NCI-H146 (cell line): ENCODE data around the gene SUPT7L.

Source experiments
- DNase-seq: peaks from one replicate; lab custom pipeline; 2025; lab: John Stamatoyannopoulos, UW

Gene SUPT7L, protein sequence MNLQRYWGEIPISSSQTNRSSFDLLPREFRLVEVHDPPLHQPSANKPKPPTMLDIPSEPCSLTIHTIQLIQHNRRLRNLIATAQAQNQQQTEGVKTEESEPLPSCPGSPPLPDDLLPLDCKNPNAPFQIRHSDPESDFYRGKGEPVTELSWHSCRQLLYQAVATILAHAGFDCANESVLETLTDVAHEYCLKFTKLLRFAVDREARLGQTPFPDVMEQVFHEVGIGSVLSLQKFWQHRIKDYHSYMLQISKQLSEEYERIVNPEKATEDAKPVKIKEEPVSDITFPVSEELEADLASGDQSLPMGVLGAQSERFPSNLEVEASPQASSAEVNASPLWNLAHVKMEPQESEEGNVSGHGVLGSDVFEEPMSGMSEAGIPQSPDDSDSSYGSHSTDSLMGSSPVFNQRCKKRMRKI

DNA sequence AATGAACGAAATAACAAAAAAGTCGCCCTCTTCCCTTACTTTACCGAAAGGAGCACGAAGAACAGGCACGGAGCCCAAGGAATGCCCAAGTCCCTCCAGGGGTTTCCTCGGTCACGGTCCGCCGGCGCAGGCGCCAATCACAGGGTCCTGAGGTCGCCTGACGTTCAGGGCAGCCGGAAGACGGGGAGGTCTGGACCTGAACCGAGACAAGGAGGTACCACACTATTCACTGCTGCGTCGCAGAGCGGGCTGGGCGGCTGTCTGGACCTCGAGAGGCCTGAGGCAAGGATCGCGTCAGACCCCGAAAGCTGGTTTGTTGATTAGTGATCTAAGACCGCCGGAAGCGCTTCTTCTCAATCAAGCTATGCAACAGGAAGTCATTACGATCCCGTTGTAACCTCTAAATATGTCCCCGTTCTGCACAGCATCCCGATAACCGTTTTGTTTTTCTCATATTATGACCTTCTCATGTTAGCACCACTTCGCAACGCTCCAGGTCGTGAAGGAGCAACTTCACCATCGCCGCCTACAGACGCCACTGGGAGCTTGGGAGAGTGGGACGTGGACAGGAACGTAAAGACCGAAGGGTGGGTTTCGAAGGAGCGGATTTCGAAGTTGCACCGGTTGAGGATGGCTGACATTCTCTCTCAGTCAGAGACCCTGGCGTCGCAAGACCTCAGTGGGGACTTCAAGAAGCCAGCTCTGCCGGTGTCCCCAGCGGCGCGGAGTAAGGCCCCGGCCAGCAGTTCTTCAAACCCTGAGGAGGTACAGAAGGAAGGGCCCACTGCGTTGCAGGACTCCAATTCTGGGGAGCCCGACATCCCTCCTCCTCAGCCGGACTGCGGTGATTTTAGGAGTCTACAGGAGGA is at the start of gene SUPT7L, which contains the start of gene SLC4A1AP:
Gene SUPT7L, minus strand, starts transcription at position 330 of the 869 bp plus-strand sequence. CDS start 1,422 bp downstream, outside the sequence.
Gene SLC4A1AP, plus strand, starts transcription at position 605 of the 869 bp plus-strand sequence. Its CDS starts 26 bp downstream, at position 631.
- DNase-seq, result peak; percentile 84

DNA sequence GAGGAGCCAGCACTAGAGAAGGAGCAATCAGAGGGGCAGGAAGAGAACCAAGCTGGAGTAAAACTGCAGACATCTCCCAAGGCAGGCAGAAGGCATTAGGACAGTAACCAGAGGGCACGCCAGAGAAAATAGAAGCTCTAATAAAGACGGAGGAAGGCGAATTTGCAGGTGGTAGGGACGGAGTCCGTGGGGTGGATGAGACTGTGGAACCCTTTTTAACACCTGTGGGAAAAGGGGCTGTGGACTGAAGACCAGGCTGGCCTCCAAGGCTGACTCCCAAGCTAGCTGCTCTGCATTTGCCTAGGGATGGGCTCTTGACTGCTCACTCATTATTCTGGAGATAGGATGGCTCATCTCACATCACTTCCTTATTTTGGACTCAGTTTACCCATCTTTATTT is 49.8 kb upstream of the SUPT7L start:
- no peak for DNase-seq

DNA sequence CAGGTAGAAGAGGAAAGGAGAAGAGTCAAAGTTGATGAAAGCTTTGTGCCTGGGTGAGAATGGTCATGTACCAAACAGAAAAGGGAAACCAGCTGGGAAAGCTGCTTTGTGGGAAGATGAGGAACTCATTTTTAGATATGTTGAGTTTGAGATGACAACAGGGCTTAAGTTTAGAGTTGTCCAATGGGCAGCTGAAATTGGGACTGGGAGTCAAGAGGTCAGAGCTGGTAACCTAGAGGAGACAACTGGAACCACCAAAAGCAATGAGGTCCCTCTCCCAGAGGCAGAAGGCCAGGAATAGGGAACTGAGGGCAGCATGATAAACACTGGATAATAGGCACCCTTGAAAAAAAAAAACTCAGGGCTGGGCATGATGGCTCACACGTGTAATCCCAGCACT is 49.1 kb upstream of the SUPT7L start:
- no peak for DNase-seq

DNA sequence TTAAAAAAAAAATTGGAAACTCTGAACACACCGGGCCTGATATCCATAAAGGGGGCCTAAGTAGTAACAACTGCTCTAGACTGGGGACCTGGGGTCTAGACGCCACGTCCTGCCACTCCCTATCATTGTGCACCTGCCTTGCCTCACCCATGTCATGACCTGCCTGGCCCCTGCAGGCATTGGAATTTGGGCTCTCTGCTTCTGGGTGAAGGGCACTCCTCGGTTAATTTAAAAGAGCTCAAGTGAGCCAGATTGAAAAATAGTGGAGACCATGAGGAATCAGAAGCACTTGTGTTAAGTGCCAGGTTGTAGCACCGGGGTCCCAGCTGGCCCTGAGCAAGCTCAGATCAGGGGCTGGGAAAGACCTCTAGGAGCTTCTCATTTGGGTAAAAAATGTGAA is 48.4 kb upstream of the SUPT7L start:
- no peak for DNase-seq

DNA sequence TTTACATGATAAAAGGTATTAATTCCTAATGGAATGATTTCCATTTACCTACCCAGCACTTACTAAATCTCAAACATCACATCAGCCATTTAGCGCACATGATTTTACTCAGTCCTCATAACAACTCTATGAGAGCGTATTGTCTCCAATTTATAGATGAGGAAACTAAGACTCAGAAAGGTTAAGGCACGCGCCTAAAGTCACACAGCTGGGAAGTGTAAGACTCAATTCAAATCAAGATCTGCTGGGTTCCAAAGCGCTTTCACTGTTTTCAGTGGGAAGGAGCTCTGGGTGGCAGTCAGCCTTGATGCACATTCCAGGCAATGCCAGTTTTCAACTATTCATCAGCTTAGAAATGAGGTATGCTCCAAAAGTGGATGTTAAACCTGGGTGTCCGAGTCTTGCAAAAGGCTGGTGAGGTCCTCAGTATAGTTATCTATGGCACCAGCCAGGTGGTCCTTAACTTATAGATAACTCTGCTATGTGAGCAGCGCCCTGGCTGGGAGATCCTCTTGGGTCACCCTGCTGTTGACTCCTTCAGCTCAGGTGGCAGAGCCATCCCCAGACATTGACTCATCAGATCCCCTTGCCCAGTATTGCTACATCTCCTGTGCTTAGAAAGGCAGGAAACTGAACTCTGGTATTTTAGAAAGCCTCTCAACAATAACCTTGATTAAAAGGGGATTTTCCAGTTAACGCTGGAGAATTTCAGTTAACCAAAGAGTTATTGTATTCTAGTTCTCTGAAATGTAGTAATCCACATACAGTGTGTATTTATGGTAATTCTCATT is 47.4 kb upstream of the SUPT7L start:
- no peak for DNase-seq

DNA sequence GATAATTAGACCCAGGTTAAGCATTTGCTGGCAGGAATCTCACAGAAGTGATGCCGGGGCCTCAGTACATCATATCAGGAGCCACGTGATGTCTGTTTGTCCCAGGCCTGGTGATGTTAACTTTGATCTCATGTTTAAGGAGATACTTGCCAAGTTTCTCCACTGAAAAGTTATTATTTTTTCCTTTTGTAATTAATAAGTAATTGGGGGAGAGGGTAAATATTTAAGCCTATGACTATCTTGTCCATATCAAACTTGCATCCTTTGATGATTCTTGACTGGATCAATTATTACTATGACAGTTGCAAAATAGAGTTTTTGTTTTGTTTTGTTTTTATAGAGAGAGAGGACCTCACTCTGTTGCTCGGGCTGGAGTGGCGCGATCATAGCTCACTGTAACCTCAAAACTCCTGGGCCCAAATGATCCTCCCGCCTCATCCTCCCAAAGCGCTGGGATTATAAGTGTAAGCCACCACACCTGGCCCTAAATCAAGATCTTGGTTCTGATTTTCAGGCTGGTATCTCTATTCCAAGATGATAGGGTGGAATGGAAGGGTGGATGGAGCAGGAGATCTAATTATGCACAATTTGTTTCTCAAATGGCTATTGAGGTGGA is 46.7 kb upstream of the SUPT7L start:
- no peak for DNase-seq

DNA sequence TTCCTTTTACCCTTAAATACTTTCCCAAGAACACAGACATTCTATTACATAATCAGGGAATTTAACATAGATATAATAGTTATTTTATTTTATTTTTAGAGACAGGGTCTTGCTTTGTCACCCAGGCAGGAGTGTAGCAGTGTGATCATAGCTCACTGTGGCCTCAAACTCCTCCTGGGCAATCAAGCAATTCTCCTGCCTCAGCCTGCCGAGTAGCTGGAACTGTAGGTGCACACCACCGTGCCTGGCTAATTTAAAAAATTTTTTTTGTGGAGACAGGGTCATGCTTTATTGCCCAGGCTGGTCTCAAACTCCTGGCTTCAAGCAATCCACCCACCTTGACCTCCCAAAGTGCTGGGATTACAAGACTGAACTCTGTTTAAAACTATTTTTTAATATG is 45.9 kb upstream of the SUPT7L start:
- DNase-seq, result no peak

DNA sequence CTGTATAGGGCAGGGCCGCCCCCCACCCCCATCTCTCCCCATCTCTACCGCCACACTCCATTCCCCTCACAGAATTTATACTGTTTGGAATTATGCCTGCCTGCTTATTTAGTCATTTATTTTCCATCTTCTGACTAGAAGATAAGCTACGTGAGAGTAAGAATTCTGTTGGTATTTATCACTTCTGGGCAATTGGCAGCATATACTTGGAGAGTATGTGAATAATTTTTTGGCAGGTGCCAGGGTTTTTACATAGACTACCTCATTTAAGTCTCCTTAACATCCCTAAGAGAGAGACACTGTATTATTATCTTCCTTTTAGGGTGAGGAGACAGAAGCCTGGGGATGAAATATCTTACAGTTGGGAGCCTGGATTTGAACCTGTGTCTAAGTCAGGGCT is 45.3 kb upstream of the SUPT7L start:
- DNase-seq, result no peak

DNA sequence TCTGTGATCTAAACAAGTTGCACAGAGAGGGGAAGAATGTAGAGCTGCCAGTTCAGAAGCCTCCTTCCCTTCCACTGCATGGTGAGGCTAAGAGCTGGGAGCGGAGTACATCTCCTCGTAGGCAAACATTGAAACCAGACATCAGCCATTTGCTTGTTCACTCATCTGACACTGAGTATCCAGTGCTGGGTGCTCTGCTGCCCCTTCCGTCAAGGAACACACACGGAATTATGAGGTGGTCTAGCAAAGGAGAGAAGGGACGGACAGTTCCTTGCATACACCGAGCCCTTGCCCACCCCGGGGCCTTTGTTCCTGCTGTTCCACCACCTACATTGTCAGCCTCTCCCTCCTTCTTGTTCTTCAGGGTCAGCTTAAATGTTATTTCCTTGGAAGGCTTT is 44.8 kb upstream of the SUPT7L start:
- no peak for DNase-seq

DNA sequence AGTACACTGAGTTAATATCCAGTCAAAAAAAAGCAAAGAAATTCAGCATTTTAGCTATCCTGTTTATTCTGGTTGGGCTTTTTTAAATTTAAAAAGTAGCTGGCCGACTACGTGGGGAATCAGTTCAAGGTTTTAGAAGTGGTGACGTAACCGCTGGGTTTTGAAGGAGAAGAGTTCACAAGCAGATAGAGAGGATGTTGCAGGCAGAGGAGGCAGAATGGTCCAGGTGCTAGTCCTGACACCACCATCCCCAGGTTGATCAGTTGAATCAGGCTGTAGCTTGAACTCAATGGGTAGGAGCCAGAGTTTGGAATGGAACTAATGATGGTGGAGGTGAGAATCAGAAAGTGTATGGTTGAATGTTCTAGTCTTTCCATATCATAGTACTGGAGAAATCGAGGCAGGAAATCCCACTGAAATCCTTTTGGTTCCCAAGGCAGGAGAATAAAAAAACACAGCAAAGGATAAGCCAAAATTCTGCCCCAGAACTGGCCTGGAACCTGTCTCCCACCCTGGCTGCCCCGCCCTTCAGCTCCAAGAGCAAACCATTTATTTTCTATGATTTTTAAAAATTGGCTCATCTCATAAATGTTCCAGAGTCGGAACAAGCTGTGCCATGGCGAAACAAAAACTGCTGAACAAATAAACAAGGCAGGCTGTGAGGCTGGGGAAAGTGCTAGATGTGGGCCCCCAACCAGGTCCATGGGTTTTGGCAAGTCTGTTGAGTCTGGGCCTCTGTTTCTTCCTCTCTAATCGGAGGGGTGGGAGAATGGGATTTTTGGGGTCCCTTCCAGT is 44.2 kb upstream of the SUPT7L start:
- DNase-seq, result no peak

DNA sequence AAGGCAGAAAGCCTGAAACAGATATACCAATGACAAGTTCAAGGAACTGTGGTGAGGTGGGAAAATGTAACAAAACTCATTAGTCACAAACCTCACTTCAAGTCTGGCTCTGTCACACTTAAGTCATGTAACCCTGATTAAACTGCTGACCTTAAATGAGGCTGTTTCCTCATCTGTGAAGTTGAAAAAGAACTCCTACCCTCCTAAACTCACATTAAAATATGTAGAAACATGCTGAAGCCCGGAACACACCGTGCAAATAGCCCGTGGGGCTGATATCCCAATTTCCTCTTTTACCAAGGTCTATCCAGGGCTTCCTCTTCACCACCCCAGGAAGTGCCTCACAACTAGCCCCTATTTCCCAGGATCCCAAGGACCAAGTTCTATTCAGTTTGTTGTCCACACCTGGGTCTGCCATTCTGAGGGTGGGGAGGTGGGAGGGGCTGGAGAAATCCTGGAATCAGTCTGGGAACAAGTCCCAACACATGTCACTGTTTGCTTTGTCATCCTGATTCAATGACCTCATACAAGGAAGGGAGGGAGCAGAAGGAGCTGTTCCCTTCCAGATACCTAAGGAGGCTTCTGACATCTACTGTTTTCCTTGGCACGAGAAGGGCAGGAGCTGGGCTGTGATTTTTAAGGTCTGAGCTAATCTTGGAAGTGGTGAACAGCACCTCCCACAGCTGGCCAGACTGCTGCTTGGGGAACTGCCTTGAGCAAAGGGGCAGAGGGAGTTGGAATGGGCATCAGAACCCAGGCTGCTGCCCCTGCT is 42.6 kb upstream of the SUPT7L start:
- DNase-seq, result peak; percentile 66

DNA sequence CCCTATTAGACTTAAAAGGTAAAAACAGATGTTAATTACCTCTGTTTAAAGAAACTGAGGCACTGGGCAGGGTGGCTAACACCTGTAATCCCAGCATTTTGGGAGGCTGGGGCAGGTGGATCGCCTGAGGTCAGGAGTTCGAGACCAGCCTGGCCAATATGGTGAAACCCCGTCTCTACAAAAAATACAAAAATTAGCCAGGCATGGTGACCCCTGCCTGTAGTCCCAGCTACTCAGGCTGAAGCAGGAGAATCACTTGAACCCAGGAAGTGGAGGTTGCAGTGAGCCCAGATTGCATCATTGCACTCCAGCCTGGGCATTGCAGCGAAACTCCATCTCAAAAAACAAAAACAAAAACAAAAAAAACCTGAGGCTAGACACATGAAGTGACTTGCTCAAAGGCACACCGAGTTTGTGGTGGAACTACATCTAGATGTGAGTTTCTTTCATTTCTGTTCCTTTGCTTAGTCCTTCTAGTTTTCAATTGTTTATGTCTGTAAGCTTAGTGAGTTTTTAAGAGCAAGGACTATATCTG is 41.0 kb upstream of the SUPT7L start:
- DNase-seq, result no peak

DNA sequence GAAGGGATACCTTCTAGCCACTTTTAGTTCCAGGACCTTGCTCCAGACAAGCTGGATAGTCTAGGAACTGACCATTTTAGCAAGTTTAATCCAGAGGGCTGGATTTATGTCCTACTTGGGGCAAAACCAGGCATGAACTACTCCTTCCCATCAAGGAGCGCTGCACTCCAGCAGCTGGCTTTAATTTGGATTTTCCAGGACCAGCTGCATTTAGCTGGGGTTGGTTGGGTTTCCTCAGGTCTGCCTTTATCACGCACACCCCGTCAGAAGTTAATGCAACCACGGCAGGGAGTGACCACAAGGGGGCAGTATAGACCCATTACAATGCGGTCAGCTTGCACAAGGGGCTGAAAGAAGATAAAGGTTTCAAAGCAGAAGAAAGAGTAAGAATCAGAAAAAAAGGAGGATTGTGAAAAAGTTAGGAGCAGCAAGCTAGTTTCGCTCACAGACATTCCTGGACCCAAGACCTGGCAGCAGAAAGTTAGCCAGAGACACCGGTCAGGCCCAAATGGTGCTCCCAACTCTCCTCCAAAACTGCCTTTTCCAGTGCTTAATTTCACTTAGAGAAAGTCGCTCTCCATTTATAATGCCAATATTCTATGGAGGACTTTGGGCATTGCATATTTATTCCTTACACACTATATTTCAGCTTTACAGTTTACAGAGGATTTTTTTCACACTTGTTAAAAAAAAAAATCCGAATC is 40.4 kb upstream of the SUPT7L start:
- DNase-seq, result peak; percentile 75

DNA sequence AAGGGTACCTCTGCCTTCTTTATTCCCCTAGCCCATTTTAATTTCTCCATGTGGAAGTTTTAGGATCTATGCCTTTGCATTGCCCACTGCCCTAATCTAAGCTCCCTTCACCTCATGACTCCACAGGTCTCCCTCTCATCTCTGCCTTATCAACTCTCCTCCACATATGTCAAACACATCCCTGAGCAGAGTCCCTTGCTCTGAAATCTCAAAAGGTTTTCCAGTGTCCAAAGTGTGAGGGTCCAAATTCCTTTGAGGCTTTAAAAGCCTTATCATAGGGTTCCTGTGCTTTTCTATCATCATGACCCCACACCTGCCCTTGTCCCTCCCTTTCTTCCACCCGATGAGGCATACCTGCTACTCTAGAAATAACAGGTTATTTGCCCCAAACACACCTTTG is 38.9 kb upstream of the SUPT7L start:
- no peak for DNase-seq

DNA sequence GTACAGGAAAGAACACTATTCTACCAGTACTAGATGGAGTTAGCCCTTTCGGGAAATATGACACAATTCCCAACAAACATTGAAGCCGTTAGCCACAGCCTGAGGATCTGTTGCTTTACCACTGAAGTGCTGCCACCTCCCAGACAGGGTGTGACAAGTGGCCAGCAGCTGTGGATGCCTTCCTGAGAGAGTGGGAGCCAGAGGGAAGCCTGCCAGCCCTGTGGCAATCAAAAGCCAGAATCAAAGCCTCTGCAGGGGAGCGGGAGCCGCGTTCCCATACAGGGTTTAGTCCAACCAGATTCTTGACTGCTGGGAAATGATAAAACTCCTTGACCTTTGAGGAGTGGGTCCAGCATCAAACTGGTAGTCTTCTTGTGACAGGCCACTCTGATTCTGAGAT is 38.3 kb upstream of the SUPT7L start:
- no peak for DNase-seq

DNA sequence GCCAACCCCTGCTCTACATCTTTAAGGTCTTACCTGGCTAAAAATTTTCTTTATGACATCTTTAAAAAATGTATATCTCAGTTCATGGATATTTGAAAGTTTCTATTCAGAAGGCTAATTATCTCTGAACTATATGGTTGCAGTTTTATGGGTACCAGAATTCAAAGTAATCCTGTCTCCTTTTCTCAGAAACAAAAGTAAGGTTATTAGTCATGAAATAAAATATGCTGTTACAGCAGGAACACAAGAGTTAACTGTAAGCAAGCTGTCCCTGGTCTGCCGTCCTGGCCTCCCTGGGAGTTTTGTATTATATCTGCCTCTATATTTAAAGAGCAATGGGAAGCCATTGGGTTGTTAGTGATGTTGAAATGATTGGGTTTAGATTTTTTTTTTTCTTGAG is 34.2 kb upstream of the SUPT7L start:
- no peak for DNase-seq

DNA sequence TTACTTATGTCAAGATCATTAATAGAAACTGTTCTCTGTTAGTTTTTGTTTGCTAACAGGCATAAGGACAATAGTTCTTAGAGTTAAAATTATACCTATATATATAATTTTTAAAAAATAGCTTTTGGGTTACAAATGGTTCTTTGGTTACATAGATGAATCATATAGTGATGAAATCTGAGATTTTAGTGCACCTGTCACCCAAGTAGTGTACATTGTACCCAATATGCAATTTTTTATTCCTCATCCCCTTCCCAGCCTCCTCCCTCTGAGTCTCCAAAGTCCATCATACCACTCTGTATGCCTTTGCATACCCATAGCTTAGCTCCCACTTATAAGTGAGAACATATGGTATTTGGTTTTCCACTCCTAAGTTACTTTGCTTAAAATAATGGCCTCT is 26.6 kb upstream of the SUPT7L start:
- DNase-seq, result no peak

DNA sequence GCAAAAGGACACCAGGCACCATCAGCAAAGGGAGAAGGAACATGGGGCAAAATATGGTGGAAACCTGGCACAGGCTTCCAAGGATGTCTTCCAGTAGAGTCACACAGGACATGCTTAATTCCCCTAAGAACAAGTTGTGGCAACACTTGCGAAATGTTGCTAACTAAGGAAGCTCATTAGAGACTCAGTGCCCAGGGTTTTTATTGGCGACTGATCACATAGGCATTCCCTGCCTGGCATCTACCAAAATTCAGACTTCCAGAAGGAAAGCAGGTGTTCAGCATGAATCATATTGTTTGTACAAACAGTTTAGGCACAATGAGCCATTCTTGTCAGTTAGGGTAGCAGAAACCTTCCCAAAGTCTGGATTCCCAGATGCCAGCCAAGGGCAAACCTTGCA is 26.0 kb upstream of the SUPT7L start:
- no peak for DNase-seq

DNA sequence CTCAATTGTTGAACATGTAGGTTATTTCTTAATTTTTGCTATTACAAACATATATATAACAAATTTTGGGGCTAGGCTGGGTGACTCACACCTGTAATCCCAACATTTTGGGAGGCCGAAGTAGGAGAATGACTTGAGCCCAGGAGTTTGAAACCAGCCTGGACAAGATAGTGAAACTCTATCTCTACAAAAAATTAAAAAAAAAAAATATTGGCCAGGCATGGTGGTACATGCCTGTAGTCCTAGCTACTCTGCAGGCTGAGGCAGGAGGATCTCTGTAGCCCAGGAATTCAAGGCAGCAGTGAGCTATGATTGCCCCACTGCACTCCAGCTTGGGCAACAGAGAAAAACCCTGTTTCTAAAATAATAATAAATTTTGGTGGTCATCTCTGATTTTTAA is 23.8 kb upstream of the SUPT7L start:
- no peak for DNase-seq
